ENCODE results near the gene CDH2. TPM values are rescaled to one million over a fixed set of nuclear protein-coding genes. Genes with fewer than 3 reads are reported as not detected.

Gene CDH2
- total and polyA plus RNA-seq, 7 donors: under 0.01 to 8.2 (median 5.6) TPM; not detected in 1

DNA sequence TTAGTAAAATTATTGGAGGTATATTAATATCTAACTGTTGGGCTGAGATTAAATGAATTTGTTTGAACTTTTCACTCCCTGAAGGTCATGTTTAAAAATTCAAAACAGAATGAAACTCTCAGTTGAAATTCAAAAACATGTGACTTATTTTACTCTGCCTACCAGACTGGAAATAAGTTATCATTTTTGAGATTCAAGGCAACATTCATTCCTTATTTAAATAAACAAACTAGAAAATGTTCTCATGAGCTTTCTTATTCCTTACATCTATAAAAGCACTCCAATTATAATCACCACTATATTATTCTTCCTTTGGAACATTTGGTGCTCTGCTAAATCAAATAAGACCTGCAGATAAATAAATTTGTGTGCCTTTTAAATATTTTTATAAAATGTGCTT, 217.8 kb downstream of the CDH2 start:
- H3K27ac ChIP-seq: no peak overlapping the region

GRCh38 chr18:27956001-27956640, 220.8 kb downstream of the CDH2 start:
- DNase-seq: no peak
- Histone ChIP-seq H3K4me3 (no peak overlapping the region), H3K4me1 (no peaks in the 10 kb centered on the region), H3K9me3 (no peaks in the 10 kb centered on the region), H3K27me3 (no peaks in the 10 kb centered on the region), H3K27ac (no peak overlapping the region), H3K36me3 (no peaks in the 10 kb centered on the region)
- TF ChIP-seq EP300 (IDR thresholded peaks at IDR 0.05): no peak
- TF ChIP-seq POLR2AphosphoS5 (IDR thresholded peaks at IDR 0.05): no peak
- TF ChIP-seq, protein P1, sequence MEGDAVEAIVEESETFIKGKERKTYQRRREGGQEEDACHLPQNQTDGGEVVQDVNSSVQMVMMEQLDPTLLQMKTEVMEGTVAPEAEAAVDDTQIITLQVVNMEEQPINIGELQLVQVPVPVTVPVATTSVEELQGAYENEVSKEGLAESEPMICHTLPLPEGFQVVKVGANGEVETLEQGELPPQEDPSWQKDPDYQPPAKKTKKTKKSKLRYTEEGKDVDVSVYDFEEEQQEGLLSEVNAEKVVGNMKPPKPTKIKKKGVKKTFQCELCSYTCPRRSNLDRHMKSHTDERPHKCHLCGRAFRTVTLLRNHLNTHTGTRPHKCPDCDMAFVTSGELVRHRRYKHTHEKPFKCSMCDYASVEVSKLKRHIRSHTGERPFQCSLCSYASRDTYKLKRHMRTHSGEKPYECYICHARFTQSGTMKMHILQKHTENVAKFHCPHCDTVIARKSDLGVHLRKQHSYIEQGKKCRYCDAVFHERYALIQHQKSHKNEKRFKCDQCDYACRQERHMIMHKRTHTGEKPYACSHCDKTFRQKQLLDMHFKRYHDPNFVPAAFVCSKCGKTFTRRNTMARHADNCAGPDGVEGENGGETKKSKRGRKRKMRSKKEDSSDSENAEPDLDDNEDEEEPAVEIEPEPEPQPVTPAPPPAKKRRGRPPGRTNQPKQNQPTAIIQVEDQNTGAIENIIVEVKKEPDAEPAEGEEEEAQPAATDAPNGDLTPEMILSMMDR (IDR thresholded peaks at IDR 0.05): no peak
- TF ChIP-seq POLR2A (IDR thresholded peaks at IDR 0.05): no peak
- 60 to 69% methylated on average over 6 of the region's 6 CpGs for WGBS, 2 donors
- intact Hi-C loops (cut with DNase I): no loop called here

More for the DNA sequence above, 217.8 kb downstream of the CDH2 start:
- TF ChIP-seq, protein P1 (IDR thresholded peaks at IDR 0.05): no peak
- TF ChIP-seq EP300 (IDR thresholded peaks at IDR 0.05) (no peak), POLR2AphosphoS5 (IDR thresholded peaks at IDR 0.05) (no peak), POLR2A (IDR thresholded peaks at IDR 0.05) (no peak)
- H3K36me3 ChIP-seq: no peaks in the 10 kb centered on the region
- intact Hi-C loops (cut with DNase I): no loop called here
- H3K4me1 ChIP-seq: no peaks in the 10 kb centered on the region
- no peak for DNase-seq
- no peaks in the 10 kb centered on the region for H3K9me3 ChIP-seq
- H3K4me3 ChIP-seq: no peak overlapping the region
- H3K27me3 ChIP-seq: no peaks in the 10 kb centered on the region

DNA sequence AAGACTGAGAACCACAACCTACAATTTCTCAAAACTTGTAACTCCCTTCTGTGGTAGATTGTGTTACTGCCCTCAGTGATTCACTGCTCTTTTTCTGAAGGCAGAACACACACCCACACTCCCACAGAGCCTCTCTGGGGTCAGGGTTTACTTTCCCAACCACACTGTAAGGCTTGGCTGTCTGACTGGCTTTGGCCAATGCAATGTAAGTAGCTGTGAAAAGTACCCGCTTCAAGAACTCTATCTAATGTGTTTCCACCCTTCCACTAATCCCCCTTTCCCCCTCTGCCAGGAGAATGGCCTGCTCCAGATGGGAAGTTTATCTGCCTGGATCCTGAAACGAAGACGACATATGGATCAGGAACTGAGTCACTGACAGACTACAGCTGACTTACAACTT, 222.7 kb downstream of the CDH2 start:
- no peaks in the 10 kb centered on the region for H3K27me3 ChIP-seq
- no peaks in the 10 kb centered on the region for H3K4me1 ChIP-seq
- 72 to 81% methylated on average over 3 of the region's 3 CpGs for WGBS, 2 donors
- TF ChIP-seq, protein P1 (IDR thresholded peaks at IDR 0.05): no peak
- no peak for TF ChIP-seq POLR2AphosphoS5 (IDR thresholded peaks at IDR 0.05)
- TF ChIP-seq POLR2A (IDR thresholded peaks at IDR 0.05): no peak
- TF ChIP-seq EP300 (IDR thresholded peaks at IDR 0.05): no peak
- no peak overlapping the region for H3K4me3 ChIP-seq
- DNase-seq: no peak
- H3K36me3 ChIP-seq: no peaks in the 10 kb centered on the region
- H3K9me3 ChIP-seq: no peaks in the 10 kb centered on the region
- intact Hi-C loops (cut with DNase I): no loop called here
- H3K27ac ChIP-seq: no peak overlapping the region

DNA sequence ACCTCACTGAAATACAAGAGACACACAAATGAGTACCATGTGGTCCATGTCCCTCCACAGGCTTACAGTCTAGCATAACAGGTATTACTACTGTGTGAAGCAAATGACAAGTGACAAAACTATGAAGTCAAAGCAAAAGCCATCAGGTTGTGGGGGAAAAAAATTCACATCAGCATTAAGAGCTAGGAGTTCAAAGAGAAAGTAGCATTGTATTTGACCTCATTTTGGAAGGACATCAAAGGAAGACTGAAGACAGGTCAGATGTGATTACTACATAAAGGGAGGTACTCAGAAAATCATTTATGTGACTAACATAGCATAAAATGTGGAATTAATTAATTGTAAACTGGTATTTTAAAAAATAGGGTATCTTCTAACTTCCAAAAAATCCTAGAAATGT, 224.2 kb downstream of the CDH2 start:
- DNase-seq: no peak
- H3K4me3 ChIP-seq: no peak overlapping the region
- no peaks in the 10 kb centered on the region for H3K36me3 ChIP-seq
- intact Hi-C loops (cut with DNase I): no loop called here
- TF ChIP-seq, protein P1 (IDR thresholded peaks at IDR 0.05): no peak
- H3K27ac ChIP-seq: no peak overlapping the region
- no peaks in the 10 kb centered on the region for H3K27me3 ChIP-seq
- H3K4me1 ChIP-seq: no peaks in the 10 kb centered on the region
- H3K9me3 ChIP-seq: no peaks in the 10 kb centered on the region

- TF ChIP-seq, protein P1 (IDR thresholded peaks at IDR 0.05): no peak
- no peak for TF ChIP-seq POLR2AphosphoS5 (IDR thresholded peaks at IDR 0.05)
- no peak for TF ChIP-seq POLR2A (IDR thresholded peaks at IDR 0.05)
- no peak for TF ChIP-seq EP300 (IDR thresholded peaks at IDR 0.05)
- no peak overlapping the region for H3K27ac ChIP-seq
Measured at GRCh38 chr18:27950648-27951228, 226.2 kb downstream of the CDH2 start.

More at GRCh38 chr18:27950648-27951228, 226.2 kb downstream of the CDH2 start:
- Histone ChIP-seq H3K9me3 (no peaks in the 10 kb centered on the region), H3K36me3 (no peaks in the 10 kb centered on the region), H3K27me3 (no peaks in the 10 kb centered on the region), H3K4me3 (no peak overlapping the region), H3K4me1 (no peaks in the 10 kb centered on the region)
- no peak for DNase-seq
- intact Hi-C loops (cut with DNase I): no loop called here
- 91 to 94% methylated on average over 5 of the region's 5 CpGs for WGBS, 2 donors
